ENCODE results near the gene ZNF37A. TPM values are rescaled to one million over a fixed set of nuclear protein-coding genes. Genes with fewer than 3 reads are reported as not detected.
"Not testable (repeated sequence)": the region's sequence is repeated elsewhere in the genome, so short reads cannot be mapped to it uniquely, and the experiment has no call there.

Gene ZNF37A
- total and polyA plus RNA-seq, 7 donors = 2.1 to 37.1 (median 19.3) TPM

GRCh38 chr10:38146579-38147333, 52.6 kb downstream of the ZNF37A start:
- H3K4me1 ChIP-seq = no peaks in the 10 kb centered on the region
- peaks cover 0 to 5% (median under 1%) of the 10 kb centered on the region in 4 donors for H3K9me3 ChIP-seq
- H3K36me3 ChIP-seq = no peaks in the 10 kb centered on the region
- H3K4me3 ChIP-seq = no peak overlapping the region
- H3K27ac ChIP-seq = no peak overlapping the region
- H3K27me3 ChIP-seq = no peaks in the 10 kb centered on the region
- no peak for DNase-seq
- intact Hi-C loops (cut with DNase I) = no loop called here
- no peak for TF ChIP-seq POLR2AphosphoS5 (IDR thresholded peaks at IDR 0.05)
- no peak for TF ChIP-seq EP300 (IDR thresholded peaks at IDR 0.05)
- TF ChIP-seq CTCF (IDR thresholded peaks at IDR 0.05) = no peak
- TF ChIP-seq POLR2A (IDR thresholded peaks at IDR 0.05) = no peak
- 73 to 85% methylated on average over 11 of the region's 11 CpGs for WGBS, 2 donors

GRCh38 chr10:38147686-38148085, 53.5 kb downstream of the ZNF37A start:
- no peak for TF ChIP-seq CTCF (IDR thresholded peaks at IDR 0.05)
- TF ChIP-seq POLR2A (IDR thresholded peaks at IDR 0.05) = no peak
- TF ChIP-seq EP300 (IDR thresholded peaks at IDR 0.05) = no peak
- TF ChIP-seq POLR2AphosphoS5 (IDR thresholded peaks at IDR 0.05) = no peak
- intact Hi-C loops (cut with DNase I) = no loop called here
- WGBS, 2 donors = 84 to 88% methylated on average over 1 of the region's 1 CpG
- no peak overlapping the region for H3K4me3 ChIP-seq
- no peaks in the 10 kb centered on the region for H3K36me3 ChIP-seq
- no peaks in the 10 kb centered on the region for H3K4me1 ChIP-seq
- DNase-seq = no peak
- no peak overlapping the region for H3K27ac ChIP-seq
- peaks cover 0 to 5% (median 0%) of the 10 kb centered on the region in 4 donors for H3K9me3 ChIP-seq
- H3K27me3 ChIP-seq = no peaks in the 10 kb centered on the region

- H3K27me3 ChIP-seq; DNase-seq; intact Hi-C loops (cut with DNase I); H3K27ac ChIP-seq; H3K36me3 ChIP-seq; H3K9me3 ChIP-seq; H3K4me3 ChIP-seq; H3K4me1 ChIP-seq: not testable (repeated sequence)
- 74 to 86% methylated on average over 5 of the region's 5 CpGs for WGBS, 2 donors
Observed at GRCh38 chr10:38150891-38151463, 56.8 kb downstream of the ZNF37A start.

- DNase-seq = no peak
- Histone ChIP-seq H3K36me3 (no peaks in the 10 kb centered on the region), H3K4me3 (no peak overlapping the region), H3K4me1 (no peaks in the 10 kb centered on the region), H3K9me3 (peaks cover 0 to 22% (median 3%) of the 10 kb centered on the region in 4 donors), H3K27ac (no peak overlapping the region), H3K27me3 (no peaks in the 10 kb centered on the region)
- WGBS, 2 donors = 90 to 91% methylated on average over 37 of the region's 37 CpGs
- TF ChIP-seq EP300 (IDR thresholded peaks at IDR 0.05) (no peak), POLR2AphosphoS5 (IDR thresholded peaks at IDR 0.05) (no peak)
- intact Hi-C loops (cut with DNase I) = no loop called here
Observed at GRCh38 chr10:38156416-38157269, 62.5 kb downstream of the ZNF37A start.

GRCh38 chr10:38157270-38157685, 63.1 kb downstream of the ZNF37A start:
- WGBS, 2 donors = 94 to 95% methylated on average over 10 of the region's 10 CpGs
- Histone ChIP-seq H3K27me3 (no peaks in the 10 kb centered on the region), H3K36me3 (no peaks in the 10 kb centered on the region), H3K9me3 (peaks cover 0 to 22% (median 3%) of the 10 kb centered on the region in 4 donors), H3K4me3 (no peak overlapping the region), H3K4me1 (no peaks in the 10 kb centered on the region), H3K27ac (no peak overlapping the region)
- intact Hi-C loops (cut with DNase I) = no loop called here
- DNase-seq = no peak
- TF ChIP-seq CTCF (IDR thresholded peaks at IDR 0.05) (no peak), EP300 (IDR thresholded peaks at IDR 0.05) (no peak), POLR2A (IDR thresholded peaks at IDR 0.05) (no peak), POLR2AphosphoS5 (IDR thresholded peaks at IDR 0.05) (no peak)

All from sigmoid colon (tissue), 7 donors.